ENCODE measurements around the gene AFM.

AFM gene

GRCh38 chr4:73450398-73451004, 31.0 kb upstream of the AFM start:
- peak; percentile 90 for DNase-seq (ENCODE audit: low read depth, low spot score)

GRCh38 chr4:73451404-73451803, 30.1 kb upstream of the AFM start:
- peak; percentile 75 for DNase-seq (ENCODE audit: low read depth, low spot score)

- DNase-seq (ENCODE audit: low read depth, low spot score), result no peak
Measured at GRCh38 chr4:73451981-73452747, 29.4 kb upstream of the AFM start.

- peak; percentile 48 for DNase-seq (ENCODE audit: low read depth, low spot score)
Measured at GRCh38 chr4:73452953-73453700, 28.4 kb upstream of the AFM start.

- peak; percentile 31 for DNase-seq (ENCODE audit: low read depth, low spot score)
Measured at GRCh38 chr4:73453701-73454005, 27.9 kb upstream of the AFM start.

- DNase-seq (ENCODE audit: low read depth, low spot score), result no peak
Measured at GRCh38 chr4:73454920-73455319, 26.6 kb upstream of the AFM start.

- DNase-seq (ENCODE audit: low read depth, low spot score), result no peak
Measured at GRCh38 chr4:73456177-73457022, 25.1 kb upstream of the AFM start.

- DNase-seq (ENCODE audit: low read depth, low spot score), result no peak
Measured at GRCh38 chr4:73458184-73459047, 23.1 kb upstream of the AFM start.

- DNase-seq (ENCODE audit: low read depth, low spot score), result no peak
Measured at GRCh38 chr4:73459048-73459421, 22.5 kb upstream of the AFM start.

- DNase-seq (ENCODE audit: low read depth, low spot score), result no peak
Measured at GRCh38 chr4:73460913-73461522, 20.5 kb upstream of the AFM start.

- DNase-seq (ENCODE audit: low read depth, low spot score), result no peak
Measured at GRCh38 chr4:73468170-73468569, 13.4 kb upstream of the AFM start.

- DNase-seq (ENCODE audit: low read depth, low spot score), result no peak
Measured at GRCh38 chr4:73470728-73471127, 10.8 kb upstream of the AFM start.

GRCh38 chr4:73477176-73477575, 4.4 kb upstream of the AFM start:
- DNase-seq (ENCODE audit: low read depth, low spot score), result no peak

GRCh38 chr4:73479323-73479722, 2.2 kb upstream of the AFM start:
- no peak for DNase-seq (ENCODE audit: low read depth, low spot score)

GRCh38 chr4:73485085-73485484, 3.5 kb downstream of the AFM start:
- no peak for DNase-seq (ENCODE audit: low read depth, low spot score)

GRCh38 chr4:73485596-73485995, 4.1 kb downstream of the AFM start:
- DNase-seq (ENCODE audit: low read depth, low spot score), result no peak

- DNase-seq (ENCODE audit: low read depth, low spot score), result no peak
Measured at GRCh38 chr4:73486497-73486896, 5.0 kb downstream of the AFM start.

GRCh38 chr4:73487233-73487632, 5.7 kb downstream of the AFM start:
- no peak for DNase-seq (ENCODE audit: low read depth, low spot score)

GRCh38 chr4:73499996-73500765, 18.6 kb downstream of the AFM start:
- DNase-seq (ENCODE audit: low read depth, low spot score), result no peak

All from astrocyte of the hippocampus (primary cell).